ENCODE data around the gene OTOR.

DNA sequence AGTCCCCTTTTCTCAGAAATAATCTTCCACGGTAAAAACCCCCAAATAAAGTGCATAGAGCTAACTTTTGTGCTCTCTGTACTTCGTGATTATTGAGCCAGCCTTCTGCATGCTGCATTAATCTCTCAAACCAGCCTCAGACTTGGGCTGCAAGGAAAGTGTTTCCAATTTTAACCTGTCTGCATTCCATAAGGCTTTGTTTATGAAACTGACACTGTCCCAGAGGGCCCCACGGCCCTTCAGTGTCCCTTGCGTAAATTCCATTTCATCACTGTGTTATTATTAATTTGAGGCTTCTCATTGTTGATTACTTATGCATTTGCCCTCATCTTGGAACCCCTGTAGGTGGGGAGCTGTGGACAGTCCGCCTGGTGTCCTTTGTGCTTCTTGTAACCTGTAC is 33.9 kb upstream of the OTOR start:
- TF ChIP-seq, protein P1, sequence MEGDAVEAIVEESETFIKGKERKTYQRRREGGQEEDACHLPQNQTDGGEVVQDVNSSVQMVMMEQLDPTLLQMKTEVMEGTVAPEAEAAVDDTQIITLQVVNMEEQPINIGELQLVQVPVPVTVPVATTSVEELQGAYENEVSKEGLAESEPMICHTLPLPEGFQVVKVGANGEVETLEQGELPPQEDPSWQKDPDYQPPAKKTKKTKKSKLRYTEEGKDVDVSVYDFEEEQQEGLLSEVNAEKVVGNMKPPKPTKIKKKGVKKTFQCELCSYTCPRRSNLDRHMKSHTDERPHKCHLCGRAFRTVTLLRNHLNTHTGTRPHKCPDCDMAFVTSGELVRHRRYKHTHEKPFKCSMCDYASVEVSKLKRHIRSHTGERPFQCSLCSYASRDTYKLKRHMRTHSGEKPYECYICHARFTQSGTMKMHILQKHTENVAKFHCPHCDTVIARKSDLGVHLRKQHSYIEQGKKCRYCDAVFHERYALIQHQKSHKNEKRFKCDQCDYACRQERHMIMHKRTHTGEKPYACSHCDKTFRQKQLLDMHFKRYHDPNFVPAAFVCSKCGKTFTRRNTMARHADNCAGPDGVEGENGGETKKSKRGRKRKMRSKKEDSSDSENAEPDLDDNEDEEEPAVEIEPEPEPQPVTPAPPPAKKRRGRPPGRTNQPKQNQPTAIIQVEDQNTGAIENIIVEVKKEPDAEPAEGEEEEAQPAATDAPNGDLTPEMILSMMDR (IDR thresholded peaks at IDR 0.05), result no peak
- no peak for TF ChIP-seq POLR2A (IDR thresholded peaks at IDR 0.05)
